Gastrocnemius medialis (tissue), 4 donors: ENCODE data around the gene PRAC1.

Source experiments
- POLR2A ChIP-seq, 2 donors: fragments of 450-650 bp; IDR thresholded peaks; one replicate each; pipeline ENCODE4 v1.6.1; 2017; ENCODE audit warnings: antibody characterized with exemption in 2 of 2, mild to moderate bottlenecking in 2 of 2, moderate library complexity in 2 of 2
- TF ChIP-seq, protein P1 (sequence below), 5 experiments: fragments of 450-650 bp in 3 of 5; fragments of 200-600 bp in 2 of 5; sonication (generic) in 2 of 5; IDR thresholded peaks in 4 of 5; conservative IDR thresholded peaks in 1 of 5; 1 replicate in 4 of 5; 2 replicates in 1 of 5; pipeline ENCODE4 v1.5.1; 2016 to 2019; ENCODE audit warnings: antibody characterized with exemption in 5 of 5, mild to moderate bottlenecking in 3 of 5, moderate library complexity in 3 of 5

DNA sequence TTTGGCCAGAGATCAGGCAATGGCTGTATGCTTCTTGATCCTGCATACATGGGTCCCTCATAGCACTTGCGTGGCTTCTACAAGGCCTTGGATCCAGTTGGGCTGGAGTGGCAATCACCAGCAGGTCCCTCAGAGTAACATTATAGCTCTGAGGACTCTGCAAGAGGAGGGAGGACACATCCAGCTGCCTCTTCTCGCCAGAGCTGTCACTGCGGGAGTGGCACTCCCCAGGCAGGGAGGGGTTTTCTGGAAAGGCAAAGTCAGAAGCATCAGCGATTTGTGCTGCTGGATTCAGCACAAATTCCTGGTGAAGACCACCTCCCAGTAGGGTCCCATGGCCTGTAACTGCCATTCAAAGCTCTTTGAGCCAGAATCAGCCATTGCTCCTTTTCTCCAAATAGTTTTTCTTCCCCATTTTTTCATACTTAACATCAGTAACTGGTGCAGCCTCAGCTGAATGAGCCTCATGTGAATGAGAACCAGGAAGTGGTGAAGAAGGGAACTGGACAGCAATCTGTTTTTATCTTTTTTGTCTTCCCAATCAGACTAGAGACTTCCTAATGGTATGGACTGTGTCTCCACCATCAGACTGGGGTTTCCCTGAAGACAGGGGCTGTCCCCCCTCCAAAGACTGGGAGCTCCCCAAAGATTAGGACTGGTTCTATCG, 46.8 kb upstream of the PRAC1 start:
- TF ChIP-seq, protein P1, sequence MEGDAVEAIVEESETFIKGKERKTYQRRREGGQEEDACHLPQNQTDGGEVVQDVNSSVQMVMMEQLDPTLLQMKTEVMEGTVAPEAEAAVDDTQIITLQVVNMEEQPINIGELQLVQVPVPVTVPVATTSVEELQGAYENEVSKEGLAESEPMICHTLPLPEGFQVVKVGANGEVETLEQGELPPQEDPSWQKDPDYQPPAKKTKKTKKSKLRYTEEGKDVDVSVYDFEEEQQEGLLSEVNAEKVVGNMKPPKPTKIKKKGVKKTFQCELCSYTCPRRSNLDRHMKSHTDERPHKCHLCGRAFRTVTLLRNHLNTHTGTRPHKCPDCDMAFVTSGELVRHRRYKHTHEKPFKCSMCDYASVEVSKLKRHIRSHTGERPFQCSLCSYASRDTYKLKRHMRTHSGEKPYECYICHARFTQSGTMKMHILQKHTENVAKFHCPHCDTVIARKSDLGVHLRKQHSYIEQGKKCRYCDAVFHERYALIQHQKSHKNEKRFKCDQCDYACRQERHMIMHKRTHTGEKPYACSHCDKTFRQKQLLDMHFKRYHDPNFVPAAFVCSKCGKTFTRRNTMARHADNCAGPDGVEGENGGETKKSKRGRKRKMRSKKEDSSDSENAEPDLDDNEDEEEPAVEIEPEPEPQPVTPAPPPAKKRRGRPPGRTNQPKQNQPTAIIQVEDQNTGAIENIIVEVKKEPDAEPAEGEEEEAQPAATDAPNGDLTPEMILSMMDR (IDR thresholded peaks at IDR 0.05 in 4 of 5, conservative IDR thresholded peaks at IDR 0.05 in 1 of 5) = no peak
- TF ChIP-seq POLR2A (IDR thresholded peaks at IDR 0.05) = no peak
